8988T (cell line): Measurements from ENCODE around the gene FAM174B.

Experiments
- DNase-seq: peaks from one replicate; pipeline ENCODE4 v3.0.0; 2011

The FAM174B gene

DNA sequence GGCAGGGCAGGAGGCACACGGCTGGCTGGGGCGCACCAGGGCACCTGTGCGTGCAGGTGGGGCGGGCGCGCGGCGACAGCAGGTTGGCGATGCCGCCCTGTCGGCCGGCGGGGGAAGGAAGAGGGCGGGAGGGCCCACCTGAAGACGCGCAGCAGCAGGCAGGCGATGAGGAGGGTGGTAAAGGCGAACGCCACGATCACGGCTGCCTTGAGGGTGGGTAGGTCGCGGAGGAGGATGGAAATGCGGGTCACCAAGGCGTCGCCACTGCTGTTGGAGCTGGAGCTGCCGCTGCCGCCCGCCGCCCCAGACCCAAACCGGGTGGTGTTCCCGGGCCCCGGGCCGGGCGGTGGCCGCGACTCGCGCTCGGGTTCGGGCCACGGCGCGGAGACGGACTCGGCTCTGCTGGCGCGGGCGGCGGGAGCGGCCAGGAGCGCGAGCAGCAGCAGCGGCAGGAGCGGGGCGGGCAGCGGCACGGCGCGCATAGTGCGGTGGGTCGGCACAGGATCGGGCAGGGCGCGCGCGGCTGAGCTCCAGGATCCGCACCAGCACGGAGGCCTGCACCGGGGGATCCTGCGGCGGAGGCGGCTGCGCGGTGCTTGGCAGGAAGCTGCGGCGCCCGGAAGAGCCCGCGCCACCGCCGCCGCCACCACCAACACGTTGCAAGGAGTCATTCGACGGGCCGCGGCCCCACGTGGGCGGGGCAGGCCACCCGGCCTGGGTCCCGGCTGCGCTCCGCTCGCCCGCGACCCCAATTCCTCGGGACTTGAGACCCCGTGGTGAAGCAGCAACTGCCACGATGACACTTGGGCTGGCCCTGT lies at the start of gene FAM174B:
FAM174B (minus strand) TSS at position 598 of the 818 bp plus-strand sequence.
- peak; percentile 50 for DNase-seq

DNA sequence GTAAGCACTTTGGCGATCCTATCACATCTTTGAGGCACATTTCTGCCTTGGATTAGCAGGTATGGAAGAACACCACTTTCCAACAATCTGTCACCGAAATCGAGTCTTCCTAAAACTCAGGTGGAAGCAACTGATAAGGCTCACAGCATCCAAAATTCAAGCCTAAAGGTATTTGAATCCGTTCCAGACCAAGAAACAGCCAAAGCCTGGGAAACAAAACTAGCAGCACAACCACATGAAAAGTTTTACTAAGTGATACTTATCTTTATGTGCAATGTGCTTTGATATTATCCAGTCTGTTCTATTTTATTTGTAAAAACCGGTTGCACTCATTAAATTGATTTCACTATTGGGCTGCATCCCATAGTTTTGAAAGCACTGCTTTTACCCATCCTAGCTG lies 40.5 kb upstream of the FAM174B start:
- DNase-seq = no peak

DNA sequence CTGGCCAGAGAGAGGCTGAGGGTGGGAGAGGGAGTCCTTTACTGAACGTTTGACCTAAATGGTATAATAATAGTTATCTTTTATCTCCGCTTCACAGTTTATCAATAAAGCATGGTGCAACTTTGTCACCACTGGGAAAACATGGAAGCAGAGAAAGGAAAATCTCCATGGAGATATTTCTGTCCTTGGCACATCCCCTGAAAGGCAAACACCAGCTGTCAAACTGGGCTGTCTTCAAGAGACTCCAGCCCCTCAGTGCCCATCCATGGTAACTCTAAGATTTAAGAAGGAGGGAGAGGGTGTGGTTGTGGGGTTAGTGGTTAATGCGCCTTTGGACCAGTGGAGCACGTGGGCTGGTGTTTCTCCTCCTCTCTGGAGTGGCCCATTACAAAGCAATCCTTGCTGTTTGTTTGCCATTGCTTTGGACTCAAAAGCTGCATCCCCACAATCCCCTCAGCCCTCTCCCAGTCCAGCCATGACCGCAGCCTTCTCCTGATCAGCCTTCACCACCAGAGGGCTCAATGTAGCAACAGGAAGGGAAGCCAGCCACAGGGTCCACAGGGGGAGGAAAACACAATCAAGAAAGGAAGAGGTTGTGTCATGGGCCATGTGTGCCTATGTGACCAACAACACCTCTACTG lies 38.2 kb upstream of the FAM174B start:
- peak; percentile 46 for DNase-seq

DNA sequence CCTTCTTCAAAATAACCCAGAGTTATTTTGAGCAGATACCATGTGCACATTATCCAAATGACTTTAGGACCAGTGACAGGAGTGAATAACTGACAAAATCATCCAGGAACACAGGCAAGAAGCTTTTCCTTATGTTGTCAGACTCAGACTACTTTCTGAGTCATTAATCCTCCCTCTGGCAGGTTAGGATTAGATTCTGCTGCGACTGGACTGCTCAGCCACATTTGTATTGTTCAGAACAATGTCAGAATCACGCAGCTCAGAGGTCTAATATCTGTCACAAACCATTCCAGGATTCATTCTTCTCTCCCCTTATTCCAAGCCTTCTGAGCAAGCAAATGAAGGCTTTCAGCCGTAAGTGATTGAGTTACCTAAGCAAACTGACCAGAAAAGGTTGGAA lies 34.8 kb upstream of the FAM174B start:
- DNase-seq = no peak

DNA sequence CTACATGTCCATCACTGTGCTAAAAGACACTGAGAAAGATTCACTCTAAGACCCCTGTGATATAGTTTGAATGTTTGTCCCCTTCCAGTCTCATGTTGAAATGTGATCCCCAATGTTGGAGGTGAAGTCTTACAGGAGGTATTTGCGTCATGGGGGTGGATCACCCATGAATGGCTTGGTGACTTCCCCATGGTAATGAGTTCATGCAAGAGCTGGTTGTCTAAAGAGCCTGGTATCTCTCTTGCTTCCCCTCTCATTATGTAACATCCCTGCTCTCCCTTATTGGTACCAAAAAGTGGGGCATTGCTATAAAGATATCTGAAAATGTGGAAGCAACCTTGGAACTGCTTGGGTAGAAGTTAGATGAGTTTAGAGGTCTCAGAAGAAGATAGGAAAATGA lies 32.2 kb upstream of the FAM174B start:
- no peak for DNase-seq

DNA sequence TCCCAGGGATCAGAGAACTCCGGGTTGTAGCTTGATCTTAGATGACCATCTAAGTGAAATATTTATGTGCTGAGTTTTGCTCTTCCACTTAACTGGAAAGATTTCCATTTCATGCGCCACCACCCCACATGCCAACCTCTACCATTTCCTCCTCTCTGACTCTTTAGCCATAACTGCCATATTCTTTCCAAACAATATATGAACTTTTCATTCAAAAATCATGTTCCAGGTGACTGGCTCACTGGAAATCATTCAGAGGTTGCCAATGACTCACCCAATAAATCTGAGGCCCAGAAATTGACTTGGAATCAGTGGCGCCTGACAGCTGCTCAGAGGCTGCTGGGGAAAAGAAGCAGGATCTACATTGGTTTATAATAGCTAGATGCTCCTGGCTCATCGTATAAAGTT lies 31.6 kb upstream of the FAM174B start:
- DNase-seq = no peak

DNA sequence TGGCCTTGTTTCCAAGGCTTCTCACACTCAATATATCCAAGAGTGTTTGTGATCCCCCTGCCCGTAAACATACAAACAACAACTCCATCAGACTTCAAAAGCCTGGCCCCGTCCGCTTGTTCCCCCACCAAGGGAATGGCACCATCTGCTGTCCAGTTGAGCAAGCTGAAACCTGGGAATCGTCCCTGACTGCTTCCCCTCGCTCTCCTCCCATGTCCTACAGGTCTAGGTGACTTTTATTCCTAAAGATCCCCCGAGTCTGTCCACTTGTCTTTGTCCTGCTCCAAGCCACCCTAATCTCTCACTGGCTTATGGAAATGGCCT lies 27.9 kb upstream of the FAM174B start:
- DNase-seq = no peak

DNA sequence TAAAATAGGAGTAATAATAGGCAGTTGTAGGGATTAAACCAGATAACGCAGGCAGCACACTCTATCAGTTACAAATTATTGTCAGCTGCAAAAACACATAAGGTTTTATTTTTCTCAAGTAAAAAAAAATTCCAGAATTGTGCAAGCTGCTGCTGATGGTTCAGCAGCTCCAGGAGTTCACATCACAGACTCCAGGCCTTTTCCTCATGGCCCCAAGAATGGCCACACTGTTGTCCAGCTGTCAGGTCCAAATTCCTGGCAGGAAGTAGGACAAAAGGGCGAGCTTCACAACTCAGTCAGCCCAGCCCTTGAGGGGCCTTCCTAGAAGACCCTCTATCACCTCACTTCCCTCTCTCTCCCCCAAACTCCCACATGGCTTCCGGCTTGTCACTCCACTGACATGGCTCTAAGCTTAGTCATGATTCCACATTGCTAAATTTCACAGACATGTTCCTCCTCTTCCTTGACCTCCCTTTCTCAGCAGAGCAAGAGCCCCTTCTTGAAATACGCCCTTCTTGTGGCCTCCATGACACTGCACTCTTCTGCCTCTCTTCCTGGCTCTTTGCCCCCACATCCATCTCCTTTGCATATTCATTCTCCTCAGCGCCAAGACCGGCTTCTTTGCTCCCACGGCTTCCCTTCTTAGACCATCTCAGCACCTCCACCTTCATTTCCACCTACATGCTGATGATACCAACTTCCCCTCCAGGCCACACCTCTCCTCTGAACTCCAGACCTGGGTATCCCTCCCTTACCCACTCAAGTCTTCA lies 27.4 kb upstream of the FAM174B start:
- no peak for DNase-seq

DNA sequence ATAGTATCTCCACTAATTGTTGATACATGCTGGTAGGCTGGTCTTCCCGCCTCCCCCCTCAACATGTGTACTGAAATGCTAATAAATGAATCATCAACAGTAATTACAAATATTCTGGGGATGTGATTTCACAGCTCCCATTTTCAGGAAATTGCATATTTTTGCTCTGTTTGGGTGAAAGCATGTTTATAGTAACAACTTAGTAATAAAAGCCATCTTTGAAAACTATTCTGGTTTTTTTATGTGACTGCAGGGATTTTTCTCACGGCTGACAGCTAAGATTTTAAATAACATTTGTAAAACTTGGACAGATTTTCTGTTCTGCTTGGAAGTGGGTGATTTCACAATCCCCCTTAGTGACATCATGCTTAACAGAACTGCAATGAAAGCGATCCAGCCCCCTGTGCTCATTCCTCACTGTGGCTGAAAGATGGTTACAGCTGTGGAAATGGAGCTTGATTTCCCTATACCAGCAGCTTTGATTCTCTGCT lies 25.6 kb upstream of the FAM174B start:
- DNase-seq = no peak

DNA sequence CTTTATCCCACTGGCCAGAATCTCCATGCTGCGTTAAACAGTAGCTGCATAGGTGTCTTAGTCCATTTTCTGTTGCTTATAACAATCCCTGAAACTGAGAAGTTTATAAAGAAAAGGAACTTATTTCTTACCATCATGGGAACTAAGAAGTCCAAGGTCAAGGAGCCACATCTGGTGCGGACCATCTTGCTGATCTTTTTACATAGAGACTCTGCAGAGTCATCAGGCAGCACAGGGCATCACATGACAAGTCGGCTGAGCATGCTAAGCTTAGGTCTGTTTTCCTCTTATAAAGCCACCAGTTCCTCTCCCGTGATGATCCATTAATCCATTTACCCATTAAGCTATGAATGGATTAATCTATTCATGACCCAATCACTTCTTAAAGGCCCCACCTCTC lies 22.4 kb upstream of the FAM174B start:
- no peak for DNase-seq

DNA sequence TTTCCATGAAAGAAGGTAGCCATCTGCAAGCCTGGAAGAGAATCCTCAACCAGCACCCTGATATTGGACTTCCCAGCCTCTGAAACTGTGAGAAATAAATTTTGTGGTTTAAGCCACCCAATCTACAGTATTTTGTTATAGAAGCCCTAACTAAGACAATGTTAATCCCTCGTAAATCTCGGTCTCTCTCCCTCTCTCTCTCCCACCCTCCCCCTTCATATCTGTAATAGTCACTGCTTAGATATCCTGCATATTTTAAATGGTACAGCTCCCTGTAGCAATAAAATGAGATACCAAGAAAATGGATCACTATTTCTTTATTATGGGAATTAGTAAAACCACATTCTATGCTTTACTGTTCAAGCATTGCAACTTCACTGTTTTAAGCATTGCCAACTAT lies 21.0 kb upstream of the FAM174B start:
- no peak for DNase-seq

DNA sequence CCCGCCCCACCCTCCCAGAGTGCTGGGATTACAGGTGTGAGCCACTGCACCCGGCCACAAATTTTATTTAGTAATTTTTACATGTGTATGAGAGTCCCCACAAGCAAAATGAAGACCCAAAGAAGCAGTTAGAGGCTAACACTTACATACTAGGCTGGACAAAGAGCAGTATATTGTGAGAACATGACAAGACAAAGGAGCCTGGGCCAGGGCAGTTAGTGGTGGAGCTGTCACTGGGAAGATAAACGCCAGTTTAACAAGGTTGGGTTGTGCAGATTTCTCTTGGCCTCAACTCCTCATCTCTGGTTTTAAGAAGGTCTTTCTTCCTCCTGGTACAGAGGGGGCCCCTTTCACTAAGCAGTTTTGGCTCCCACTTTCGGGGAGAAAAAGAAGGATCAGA lies 19.9 kb upstream of the FAM174B start:
- DNase-seq = no peak

DNA sequence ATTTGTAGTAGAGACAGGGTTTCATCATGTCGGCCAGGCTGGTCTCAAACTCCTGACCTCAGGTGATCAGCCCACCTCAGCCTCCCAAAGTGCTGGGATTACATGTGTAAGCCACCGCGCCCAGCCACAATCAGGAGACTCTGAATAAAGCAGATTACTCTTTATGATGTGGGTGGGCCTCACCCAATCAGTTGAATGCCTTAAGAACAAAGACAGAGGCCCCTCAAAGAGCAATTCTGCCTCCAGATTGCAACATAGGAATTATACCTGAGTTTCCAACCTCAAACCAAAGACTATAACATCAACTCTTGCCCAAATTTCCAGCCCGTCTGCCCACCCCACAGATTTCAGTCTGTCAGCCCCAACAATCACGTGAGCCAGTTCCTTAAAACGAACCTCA lies 18.8 kb upstream of the FAM174B start:
- DNase-seq = no peak

DNA sequence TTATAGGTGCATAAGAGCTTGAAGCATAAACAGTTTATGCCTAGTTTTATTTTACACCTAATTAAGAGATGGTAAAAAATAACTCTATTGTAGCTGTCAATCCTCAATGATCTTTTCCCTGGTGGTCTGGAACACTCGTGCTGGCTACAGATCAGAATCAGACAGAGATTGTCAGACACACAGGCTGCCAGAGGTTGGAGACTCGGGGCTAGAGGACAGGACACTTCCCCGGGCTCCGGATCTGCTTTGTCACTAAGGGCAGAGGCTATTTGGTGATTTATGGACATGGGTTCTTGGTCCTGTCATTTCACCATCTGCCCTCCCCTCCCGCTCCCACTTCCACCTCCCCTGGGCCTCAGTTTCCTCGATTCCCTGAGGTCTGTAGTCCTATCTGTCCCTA lies 16.5 kb upstream of the FAM174B start:
- DNase-seq = no peak

DNA sequence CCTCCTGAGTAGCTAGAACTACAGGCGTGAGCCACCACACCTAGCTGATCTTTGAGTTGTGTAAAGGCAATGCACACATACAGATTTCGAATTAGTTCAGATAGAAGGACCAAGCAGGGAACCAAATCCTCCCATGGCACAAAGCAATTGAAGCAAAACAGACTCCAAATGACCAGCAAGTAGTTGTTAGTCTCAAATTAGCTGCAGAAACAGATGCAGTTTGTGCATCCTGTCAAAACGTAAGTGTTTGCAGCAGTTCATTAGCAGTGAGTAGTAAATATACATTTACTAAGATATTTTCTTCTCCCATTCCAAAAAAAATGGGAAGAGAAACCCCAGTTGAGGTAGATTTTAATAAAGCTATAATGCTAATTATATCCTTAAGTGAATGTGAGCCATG lies 15.8 kb upstream of the FAM174B start:
- DNase-seq = no peak

DNA sequence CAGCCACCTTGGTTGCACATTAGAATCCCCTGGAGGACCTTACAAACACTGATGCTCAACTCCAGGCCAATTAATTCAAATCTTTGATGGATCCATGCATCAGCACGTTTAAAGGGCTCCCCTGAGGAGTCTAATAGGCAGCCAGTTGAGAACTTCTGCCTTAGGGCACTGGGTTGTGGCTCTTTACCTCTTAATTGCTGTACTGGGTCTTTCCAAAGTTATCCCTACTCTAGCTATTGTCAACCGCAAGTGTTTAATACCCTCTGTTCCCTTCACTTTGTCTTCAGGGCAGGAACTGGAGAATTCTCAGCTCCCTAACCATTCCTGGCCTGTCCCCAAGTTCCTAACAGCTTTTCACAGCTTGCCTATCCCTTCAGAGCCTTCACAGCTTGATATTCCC lies 15.0 kb upstream of the FAM174B start:
- DNase-seq = no peak

DNA sequence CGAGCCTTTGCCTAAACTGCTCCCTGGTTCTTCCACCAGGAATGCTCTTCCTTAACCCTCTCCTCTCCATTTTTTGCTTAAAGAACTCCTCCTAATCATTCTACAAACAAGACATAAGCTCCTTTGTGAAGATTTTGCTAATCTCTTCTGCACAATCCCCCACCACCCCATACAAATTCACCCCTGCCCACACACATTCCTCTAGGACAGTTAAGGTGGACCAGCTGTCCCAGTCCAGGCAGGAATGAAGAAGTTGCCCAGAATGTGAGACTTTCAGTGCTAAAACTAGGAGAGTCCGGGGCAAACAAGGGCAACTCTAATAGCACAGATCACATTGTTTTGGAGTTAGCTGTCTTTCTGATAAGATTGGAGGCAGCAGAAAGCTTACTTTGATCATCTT lies 13.9 kb upstream of the FAM174B start:
- DNase-seq = no peak

DNA sequence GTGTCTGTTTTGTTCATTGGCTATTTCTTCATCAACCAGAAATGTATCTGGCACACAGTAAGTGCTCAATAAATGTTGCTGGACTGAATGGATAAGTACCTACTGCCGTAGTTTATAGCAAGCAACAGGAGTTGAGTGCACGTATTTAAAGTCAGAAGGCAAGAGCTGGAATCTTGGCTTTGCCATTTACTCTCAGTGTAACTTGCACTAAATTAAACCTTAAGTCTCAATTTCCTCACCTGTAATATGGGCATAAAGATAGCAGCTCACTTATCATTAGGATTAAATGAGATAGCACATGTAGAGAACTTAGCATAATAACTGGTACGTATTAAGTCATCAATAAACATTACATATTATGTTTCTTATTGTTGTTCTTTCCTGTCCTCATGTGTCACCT lies 13.0 kb upstream of the FAM174B start:
- no peak for DNase-seq

DNA sequence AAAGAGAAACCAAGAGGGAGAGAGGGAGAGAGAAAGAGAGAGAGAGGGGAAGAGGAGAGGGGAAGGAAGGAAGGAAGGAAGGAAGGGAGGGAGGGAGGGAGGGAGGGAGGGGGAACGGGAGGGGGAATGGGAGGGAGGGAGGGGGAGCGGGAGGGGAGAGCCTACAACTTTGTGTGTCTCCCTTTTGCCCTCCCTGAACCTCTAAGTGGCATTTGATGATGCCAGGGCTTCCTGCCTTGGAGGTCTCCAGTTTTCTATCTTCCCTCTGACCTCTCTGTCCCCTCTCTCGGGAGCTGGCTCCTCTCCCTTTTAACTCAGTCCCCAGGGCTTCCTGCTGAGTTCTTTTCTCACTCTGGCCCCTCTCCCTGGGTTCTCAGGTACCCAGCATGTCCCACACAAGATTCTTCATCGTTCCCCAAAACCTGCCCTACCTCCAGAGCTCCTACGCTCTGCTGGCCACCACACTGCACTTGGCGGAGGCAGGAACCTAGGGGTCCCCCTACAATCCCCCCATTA lies 12.5 kb upstream of the FAM174B start:
- DNase-seq = no peak

DNA sequence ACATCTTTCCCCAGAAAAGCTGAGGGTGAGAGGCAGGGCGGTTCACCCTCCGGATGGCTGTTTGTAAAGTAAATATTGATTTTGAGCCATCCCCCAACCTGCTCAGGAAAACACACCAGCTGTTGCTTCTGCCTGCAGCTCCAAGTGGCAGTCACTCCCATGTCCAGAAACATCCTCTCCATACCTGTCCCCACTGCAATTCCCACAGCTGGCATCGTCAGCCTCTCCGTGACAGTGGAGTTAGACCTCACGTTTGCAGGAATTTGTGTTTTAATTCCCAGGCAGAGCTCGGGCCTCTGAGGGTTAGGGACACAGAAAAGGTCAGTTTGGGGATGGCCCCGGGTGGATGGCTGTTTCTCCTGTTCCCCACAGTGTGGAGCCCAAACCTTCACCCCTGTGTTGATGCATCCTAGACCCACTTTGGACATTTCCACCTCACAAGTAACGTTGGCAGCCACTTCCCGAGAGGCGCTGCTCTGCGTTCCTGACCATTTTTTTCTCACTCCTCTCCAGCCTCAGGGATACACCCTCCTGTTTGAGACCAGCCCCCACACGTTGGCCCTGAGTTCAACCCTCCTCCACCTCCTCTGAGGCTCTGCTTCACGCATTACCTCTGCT lies 11.8 kb upstream of the FAM174B start:
- no peak for DNase-seq

DNA sequence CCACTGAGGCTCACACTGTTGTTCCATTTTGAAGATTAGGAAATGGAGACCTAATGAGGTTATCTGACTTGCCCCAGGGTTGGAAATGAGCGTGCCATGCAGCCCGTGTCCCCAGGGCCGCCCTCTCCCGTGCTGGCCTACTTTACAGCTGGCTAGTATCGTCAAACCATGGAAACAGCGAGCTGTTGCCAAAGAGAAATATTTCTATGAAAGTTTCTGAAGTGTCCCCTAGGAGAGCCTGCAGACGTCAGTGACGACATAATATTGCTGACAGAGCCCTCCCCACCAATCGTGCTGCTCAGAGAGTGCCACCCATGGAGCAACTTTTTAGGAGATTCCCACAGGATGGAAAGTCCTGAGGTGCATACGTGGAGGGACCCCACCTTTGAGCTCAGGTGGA lies 11.2 kb upstream of the FAM174B start:
- no peak for DNase-seq

DNA sequence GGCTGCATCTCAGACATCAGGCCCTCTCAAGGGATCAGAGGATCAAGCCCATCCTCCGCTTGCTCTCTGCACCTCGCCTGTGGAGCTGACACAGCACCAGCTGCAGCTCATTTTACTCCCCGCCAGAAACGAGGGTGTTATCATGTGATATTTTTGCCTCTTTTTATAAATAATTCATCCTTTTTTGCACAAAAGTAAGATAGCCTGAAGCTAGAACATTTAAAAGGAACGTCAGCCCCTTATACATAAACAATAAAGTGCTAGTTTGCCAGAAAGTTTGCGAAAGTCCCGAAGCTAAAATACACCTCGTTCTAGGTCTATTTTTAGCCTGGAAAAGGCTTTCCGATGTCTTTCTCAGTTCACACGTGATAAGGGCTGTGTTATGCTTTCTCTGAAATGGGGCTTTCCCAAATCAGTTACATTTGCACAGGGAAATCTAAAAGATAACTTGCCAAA lies 9.6 kb upstream of the FAM174B start:
- DNase-seq = no peak
